Measurements from ENCODE around the gene CRYL1. TPM values are rescaled to one million over a fixed set of nuclear protein-coding genes. Genes with fewer than 3 reads are reported as not detected.

The CRYL1 gene
- total RNA-seq, 3 donors from 2014 or later (not counting 1 experiment from before 2014, with no cell fraction given) = 13.4 to 15.8 (median 14.9) TPM

GRCh38 chr13:20446405-20446804, 79.3 kb downstream of the CRYL1 start:
- H3K9me3 Mint-ChIP-seq = peaks cover 6 to 17% of the 10 kb centered on the region in 2 donors
- no peak overlapping the region for H3K27ac Mint-ChIP-seq
- DNase-seq (no peak), ATAC-seq (no peak)
- H3K36me3 ChIP-seq (ENCODE audit: control insufficient read depth, insufficient read depth, low read length) = no peaks in the 10 kb centered on the region
- H3K4me3 Mint-ChIP-seq = no peak overlapping the region
- H3K27me3 ChIP-seq (ENCODE audit: control insufficient read depth, insufficient read depth, low read length) = no peaks in the 10 kb centered on the region
- H3K27ac ChIP-seq (ENCODE audit: low read length) = no peak overlapping the region
- no peaks in the 10 kb centered on the region for H3K27me3 Mint-ChIP-seq (ENCODE audit: low read depth in 2 of 2)
- intact Hi-C loops (cut with micrococcal nuclease) = no loop called here
- H3K36me3 Mint-ChIP-seq = peaks cover 14% of the 10 kb centered on the region
- no peaks in the 10 kb centered on the region for H3K4me1 ChIP-seq (ENCODE audit: control insufficient read depth, insufficient read depth, low read length)
- H3K4me1 Mint-ChIP-seq = peaks cover 4 to 9% of the 10 kb centered on the region in 2 donors
- WGBS (ENCODE audit: insufficient coverage) = 93% methylated on average over 1 of the region's 1 CpG
- TF ChIP-seq, protein P1, sequence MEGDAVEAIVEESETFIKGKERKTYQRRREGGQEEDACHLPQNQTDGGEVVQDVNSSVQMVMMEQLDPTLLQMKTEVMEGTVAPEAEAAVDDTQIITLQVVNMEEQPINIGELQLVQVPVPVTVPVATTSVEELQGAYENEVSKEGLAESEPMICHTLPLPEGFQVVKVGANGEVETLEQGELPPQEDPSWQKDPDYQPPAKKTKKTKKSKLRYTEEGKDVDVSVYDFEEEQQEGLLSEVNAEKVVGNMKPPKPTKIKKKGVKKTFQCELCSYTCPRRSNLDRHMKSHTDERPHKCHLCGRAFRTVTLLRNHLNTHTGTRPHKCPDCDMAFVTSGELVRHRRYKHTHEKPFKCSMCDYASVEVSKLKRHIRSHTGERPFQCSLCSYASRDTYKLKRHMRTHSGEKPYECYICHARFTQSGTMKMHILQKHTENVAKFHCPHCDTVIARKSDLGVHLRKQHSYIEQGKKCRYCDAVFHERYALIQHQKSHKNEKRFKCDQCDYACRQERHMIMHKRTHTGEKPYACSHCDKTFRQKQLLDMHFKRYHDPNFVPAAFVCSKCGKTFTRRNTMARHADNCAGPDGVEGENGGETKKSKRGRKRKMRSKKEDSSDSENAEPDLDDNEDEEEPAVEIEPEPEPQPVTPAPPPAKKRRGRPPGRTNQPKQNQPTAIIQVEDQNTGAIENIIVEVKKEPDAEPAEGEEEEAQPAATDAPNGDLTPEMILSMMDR (IDR thresholded peaks at IDR 0.05) = no peak
- H3K4me3 ChIP-seq (ENCODE audit: low read length) = no peak overlapping the region
- H3K9me3 ChIP-seq (ENCODE audit: control insufficient read depth, insufficient read depth, low read length) = peaks cover 3% of the 10 kb centered on the region

- ATAC-seq = no peak
- H3K36me3 Mint-ChIP-seq = peaks cover 6% of the 10 kb centered on the region
- no peaks in the 10 kb centered on the region for H3K9me3 ChIP-seq (ENCODE audit: control insufficient read depth, insufficient read depth, low read length)
- H3K4me1 Mint-ChIP-seq = peaks cover 0 to 5% of the 10 kb centered on the region in 2 donors
- no peaks in the 10 kb centered on the region for H3K27me3 Mint-ChIP-seq (ENCODE audit: low read depth in 2 of 2)
- TF ChIP-seq, protein P1 (IDR thresholded peaks at IDR 0.05) = no peak
- no peak for DNase-seq
- H3K4me3 ChIP-seq (ENCODE audit: low read length) = no peak overlapping the region
- no peaks in the 10 kb centered on the region for H3K4me1 ChIP-seq (ENCODE audit: control insufficient read depth, insufficient read depth, low read length)
- 89% methylated on average over 1 of the region's 2 CpGs for WGBS (ENCODE audit: insufficient coverage)
- H3K27ac ChIP-seq (ENCODE audit: low read length) = no peak overlapping the region
- no peaks in the 10 kb centered on the region for H3K36me3 ChIP-seq (ENCODE audit: control insufficient read depth, insufficient read depth, low read length)
- no peaks in the 10 kb centered on the region for H3K27me3 ChIP-seq (ENCODE audit: control insufficient read depth, insufficient read depth, low read length)
- no peak overlapping the region for H3K4me3 Mint-ChIP-seq
- intact Hi-C loops (cut with micrococcal nuclease) = no loop called here
- peaks cover under 1 to 8% of the 10 kb centered on the region in 2 donors for H3K9me3 Mint-ChIP-seq
- no peak overlapping the region for H3K27ac Mint-ChIP-seq
Measured at GRCh38 chr13:20442798-20443381, 82.8 kb downstream of the CRYL1 start.

GRCh38 chr13:20442375-20442774, 83.3 kb downstream of the CRYL1 start:
- H3K27ac Mint-ChIP-seq = no peak overlapping the region
- peaks cover under 1% of the 10 kb centered on the region for H3K36me3 Mint-ChIP-seq
- DNase-seq (no peak), ATAC-seq (no peak)
- Histone ChIP-seq H3K27me3 (ENCODE audit: control insufficient read depth, insufficient read depth, low read length) (no peaks in the 10 kb centered on the region), H3K4me3 (ENCODE audit: low read length) (no peak overlapping the region), H3K4me1 (ENCODE audit: control insufficient read depth, insufficient read depth, low read length) (no peaks in the 10 kb centered on the region), H3K27ac (ENCODE audit: low read length) (no peak overlapping the region), H3K9me3 (ENCODE audit: control insufficient read depth, insufficient read depth, low read length) (no peaks in the 10 kb centered on the region), H3K36me3 (ENCODE audit: control insufficient read depth, insufficient read depth, low read length) (no peaks in the 10 kb centered on the region)
- no peak overlapping the region for H3K4me3 Mint-ChIP-seq
- H3K27me3 Mint-ChIP-seq (ENCODE audit: low read depth in 2 of 2) = no peaks in the 10 kb centered on the region
- TF ChIP-seq, protein P1 (IDR thresholded peaks at IDR 0.05) = no peak
- intact Hi-C loops (cut with micrococcal nuclease) = no loop called here
- peaks cover 0 to 5% of the 10 kb centered on the region in 2 donors for H3K4me1 Mint-ChIP-seq
- peaks cover 0 to 2% of the 10 kb centered on the region in 2 donors for H3K9me3 Mint-ChIP-seq

GRCh38 chr13:20441879-20442278, 83.8 kb downstream of the CRYL1 start:
- peaks cover 0 to 5% of the 10 kb centered on the region in 2 donors for H3K4me1 Mint-ChIP-seq
- no peaks in the 10 kb centered on the region for H3K36me3 Mint-ChIP-seq
- no peaks in the 10 kb centered on the region for H3K4me1 ChIP-seq (ENCODE audit: control insufficient read depth, insufficient read depth, low read length)
- no peaks in the 10 kb centered on the region for H3K27me3 ChIP-seq (ENCODE audit: control insufficient read depth, insufficient read depth, low read length)
- no peak overlapping the region for H3K27ac Mint-ChIP-seq
- H3K9me3 Mint-ChIP-seq = peaks cover 0 to 2% of the 10 kb centered on the region in 2 donors
- 58% methylated on average over 1 of the region's 2 CpGs for WGBS (ENCODE audit: insufficient coverage)
- DNase-seq = no peak
- intact Hi-C loops (cut with micrococcal nuclease) = no loop called here
- no peak for ATAC-seq
- no peaks in the 10 kb centered on the region for H3K27me3 Mint-ChIP-seq (ENCODE audit: low read depth in 2 of 2)
- H3K36me3 ChIP-seq (ENCODE audit: control insufficient read depth, insufficient read depth, low read length) = no peaks in the 10 kb centered on the region
- no peak overlapping the region for H3K4me3 Mint-ChIP-seq
- no peak overlapping the region for H3K4me3 ChIP-seq (ENCODE audit: low read length)
- TF ChIP-seq, protein P1 (IDR thresholded peaks at IDR 0.05) = no peak
- no peak overlapping the region for H3K27ac ChIP-seq (ENCODE audit: low read length)
- no peaks in the 10 kb centered on the region for H3K9me3 ChIP-seq (ENCODE audit: control insufficient read depth, insufficient read depth, low read length)

Measured in natural killer cell (primary cell).